Transverse colon (tissue), 3 donors: Measurements from ENCODE around the gene VGF.

Source experiments
- POLR2A ChIP-seq: fragments of 450-650 bp; IDR thresholded peaks from one replicate; pipeline ENCODE4 v1.6.1; 2016; ENCODE audit warnings: antibody characterized with exemption, mild to moderate bottlenecking, moderate library complexity
- TF ChIP-seq, protein P1 (sequence below), 5 experiments: fragments of 200-600 bp in 3 of 5; fragments of 450-650 bp in 2 of 5; sonication (generic) in 3 of 5; IDR thresholded peaks; 1 replicate in 2 of 5; 2 replicates in 3 of 5; pipeline ENCODE4 v1.5.1; 2016 to 2017; ENCODE audit warnings: antibody characterized with exemption in 5 of 5, inconsistent platforms in 3 of 5, mild to moderate bottlenecking in 2 of 5, moderate library complexity in 1 of 5

DNA sequence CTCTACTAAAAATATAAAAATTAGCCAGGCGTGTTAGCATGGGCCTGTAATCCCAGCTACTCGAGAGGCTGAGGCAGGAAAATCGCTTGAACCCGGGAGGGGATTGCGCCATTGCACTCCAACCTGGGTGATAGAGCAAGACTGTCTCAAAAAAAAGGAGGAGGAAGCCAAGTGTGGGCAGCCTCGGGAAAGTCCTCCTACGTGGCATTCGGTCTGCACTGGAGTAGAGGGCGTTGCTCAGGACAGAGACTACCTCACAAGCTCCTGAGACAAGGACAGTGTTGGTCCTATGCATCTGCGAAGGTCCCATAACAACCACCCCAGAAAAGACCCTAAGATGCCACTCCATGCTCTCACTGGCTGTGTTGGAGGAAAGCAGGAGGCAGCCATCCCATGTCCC lies 48.5 kb downstream of the VGF start:
- TF ChIP-seq POLR2A, result no peak
- TF ChIP-seq, protein P1, sequence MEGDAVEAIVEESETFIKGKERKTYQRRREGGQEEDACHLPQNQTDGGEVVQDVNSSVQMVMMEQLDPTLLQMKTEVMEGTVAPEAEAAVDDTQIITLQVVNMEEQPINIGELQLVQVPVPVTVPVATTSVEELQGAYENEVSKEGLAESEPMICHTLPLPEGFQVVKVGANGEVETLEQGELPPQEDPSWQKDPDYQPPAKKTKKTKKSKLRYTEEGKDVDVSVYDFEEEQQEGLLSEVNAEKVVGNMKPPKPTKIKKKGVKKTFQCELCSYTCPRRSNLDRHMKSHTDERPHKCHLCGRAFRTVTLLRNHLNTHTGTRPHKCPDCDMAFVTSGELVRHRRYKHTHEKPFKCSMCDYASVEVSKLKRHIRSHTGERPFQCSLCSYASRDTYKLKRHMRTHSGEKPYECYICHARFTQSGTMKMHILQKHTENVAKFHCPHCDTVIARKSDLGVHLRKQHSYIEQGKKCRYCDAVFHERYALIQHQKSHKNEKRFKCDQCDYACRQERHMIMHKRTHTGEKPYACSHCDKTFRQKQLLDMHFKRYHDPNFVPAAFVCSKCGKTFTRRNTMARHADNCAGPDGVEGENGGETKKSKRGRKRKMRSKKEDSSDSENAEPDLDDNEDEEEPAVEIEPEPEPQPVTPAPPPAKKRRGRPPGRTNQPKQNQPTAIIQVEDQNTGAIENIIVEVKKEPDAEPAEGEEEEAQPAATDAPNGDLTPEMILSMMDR (IDR thresholded peaks at IDR 0.05), result no peak
